NCI-H446 (cell line): ENCODE results near the gene ARF5.

Source experiments
- DNase-seq, 2 experiments: peaks; one replicate each; lab custom pipeline; 2025; lab: John Stamatoyannopoulos, UW

ARF5 gene

DNA sequence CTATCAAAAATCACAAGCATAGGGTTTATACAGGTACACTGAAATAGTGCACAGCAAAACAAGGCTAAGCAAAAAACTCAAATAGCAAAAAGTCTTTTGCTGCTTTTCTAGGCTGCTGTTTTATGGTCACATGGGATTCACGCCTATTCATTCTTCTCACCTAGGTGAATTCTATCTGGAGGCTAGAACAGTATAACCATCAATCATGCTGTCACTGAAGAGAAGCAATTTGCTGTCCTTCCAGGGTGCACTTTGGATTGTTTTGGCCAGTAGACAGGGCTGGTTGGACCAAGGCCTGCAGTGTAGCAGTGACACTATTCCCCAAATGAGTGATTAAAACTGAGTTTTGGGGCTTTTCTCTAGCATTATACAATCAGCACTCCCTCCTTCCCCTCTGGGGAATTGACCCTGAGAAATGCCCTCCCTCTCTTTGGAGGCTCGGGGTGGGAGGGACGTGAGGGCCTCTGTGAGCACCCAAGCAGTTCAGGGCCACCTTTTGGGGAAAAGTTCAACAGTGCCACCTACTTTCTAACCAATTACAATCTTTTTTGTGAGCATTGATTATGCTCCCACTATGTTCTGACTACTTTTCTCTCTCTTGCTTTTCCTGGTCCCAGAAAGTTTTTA lies 47.6 kb downstream of the ARF5 start:
- DNase-seq = no peak

GRCh38 chr7:127638197-127638596 lies 50.0 kb downstream of the ARF5 start:
- DNase-seq = no peak
